H9 (cell line): Measurements from ENCODE around the gene APOA4. TPM values are rescaled to one million over a fixed set of nuclear protein-coding genes. Genes with fewer than 3 reads are reported as not detected.

Experiments
- DNase-seq: peaks from one replicate; pipeline ENCODE4 v3.0.0-alpha.2; 2017
- H2AFZ ChIP-seq: one replicate; pipeline ENCODE4 v1.6.1; 2013; ENCODE audit warnings: mild to moderate bottlenecking, low read length, control low read depth, moderate library complexity
- H2AK5ac ChIP-seq: 2 replicates; pipeline ENCODE4 v1.6.1; 2013; ENCODE audit warnings: low read length, control low read depth, mixed read lengths; ENCODE audit not compliant: insufficient read length
- H2BK120ac ChIP-seq: one replicate; pipeline ENCODE4 v1.6.1; 2013; ENCODE audit warnings: low read depth, mild to moderate bottlenecking, low read length, control low read depth, inconsistent platforms; ENCODE audit not compliant: poor library complexity, severe bottlenecking
- H2BK12ac ChIP-seq: 2 replicates; pipeline ENCODE4 v1.6.1; 2013; ENCODE audit warnings: low read length, control low read depth, mixed read lengths, low read depth; ENCODE audit not compliant: insufficient read length
- H2BK15ac ChIP-seq: 2 replicates; pipeline ENCODE4 v1.6.1; 2013; ENCODE audit warnings: low read depth, low read length, control low read depth
- H2BK20ac ChIP-seq: one replicate; pipeline ENCODE4 v1.6.1; 2013; ENCODE audit warnings: low read depth, mild to moderate bottlenecking, low read length, control low read depth, inconsistent platforms; ENCODE audit not compliant: poor library complexity, severe bottlenecking
- H2BK5ac ChIP-seq: 2 replicates; pipeline ENCODE4 v1.6.1; 2013; ENCODE audit warnings: low read length, control low read depth, mixed read lengths; ENCODE audit not compliant: insufficient read length
- H3K14ac ChIP-seq: 2 replicates; pipeline ENCODE4 v1.6.1; 2013; ENCODE audit warnings: low read length, control low read depth; ENCODE audit not compliant: insufficient read depth
- H3K18ac ChIP-seq: 2 replicates; pipeline ENCODE4 v1.6.1; 2013; ENCODE audit warnings: low read depth, mild to moderate bottlenecking, mixed read lengths, low read length, control low read depth; ENCODE audit not compliant: insufficient read length
- H3K23ac ChIP-seq: 2 replicates; pipeline ENCODE4 v1.6.1; 2013; ENCODE audit warnings: low read length, control low read depth, mixed read lengths, low read depth; ENCODE audit not compliant: insufficient read length
- H3K23me2 ChIP-seq: 2 replicates; pipeline ENCODE4 v1.6.1; 2013; ENCODE audit warnings: low read depth, mild to moderate bottlenecking, mixed read lengths, low read length, control low read depth; ENCODE audit not compliant: insufficient read length, poor library complexity, severe bottlenecking
- H3K27ac ChIP-seq: 2 replicates; pipeline ENCODE4 v1.5.1; 2013; ENCODE audit warnings: low read length, control low read depth, mixed read lengths, low read depth; ENCODE audit not compliant: insufficient read length
- H3K27me3 ChIP-seq: 2 replicates; pipeline ENCODE4 v1.6.1; 2013; ENCODE audit warnings: low read length, control low read depth, inconsistent platforms; ENCODE audit not compliant: insufficient read depth
- H3K4ac ChIP-seq: 2 replicates; pipeline ENCODE4 v1.6.1; 2013; ENCODE audit warnings: low read depth, mild to moderate bottlenecking, control low read depth, inconsistent platforms, low read length, moderate library complexity
- H3K4me1 ChIP-seq: 2 replicates; pipeline ENCODE4 v1.6.1; 2013; ENCODE audit warnings: low read length, control low read depth, inconsistent platforms; ENCODE audit not compliant: insufficient read depth
- H3K4me2 ChIP-seq: 2 replicates; pipeline ENCODE4 v1.6.1; 2013; ENCODE audit warnings: low read length, control low read depth, mixed read lengths; ENCODE audit not compliant: insufficient read length, insufficient read depth
- H3K56ac ChIP-seq: 2 replicates; pipeline ENCODE4 v1.6.1; 2013; ENCODE audit warnings: low read depth, mild to moderate bottlenecking, mixed read lengths, low read length, control low read depth; ENCODE audit not compliant: insufficient read length
- H3K79me1 ChIP-seq: 2 replicates; pipeline ENCODE4 v1.6.1; 2013; ENCODE audit warnings: low read depth, mild to moderate bottlenecking, moderate library complexity, low read length, control low read depth, inconsistent platforms; ENCODE audit not compliant: insufficient read depth, poor library complexity, severe bottlenecking
- H3K79me2 ChIP-seq: 2 replicates; pipeline ENCODE4 v1.6.1; 2013; ENCODE audit warnings: low read length, control low read depth, inconsistent platforms; ENCODE audit not compliant: insufficient read depth
- H3K9ac ChIP-seq: 2 replicates; pipeline ENCODE4 v1.6.1; 2013; ENCODE audit warnings: low read length, control low read depth, mixed read lengths; ENCODE audit not compliant: insufficient read length; ENCODE audit errors: extremely low read depth
- H3K9me3 ChIP-seq: one replicate; pipeline ENCODE4 v1.6.1; 2013; ENCODE audit warnings: low read depth, low read length, inconsistent platforms; ENCODE audit not compliant: control insufficient read depth
- H3T11ph ChIP-seq: one replicate; pipeline ENCODE4 v1.6.1; 2013; ENCODE audit warnings: mild to moderate bottlenecking, low read length, control low read depth, inconsistent platforms
- H4K20me1 ChIP-seq: one replicate; pipeline ENCODE4 v1.6.1; 2013; ENCODE audit not compliant: control insufficient read depth, insufficient read length, insufficient read depth
- H4K5ac ChIP-seq: 2 replicates; pipeline ENCODE4 v1.6.1; 2013; ENCODE audit warnings: low read depth, mild to moderate bottlenecking, mixed read lengths, low read length, control low read depth; ENCODE audit not compliant: insufficient read length
- H4K8ac ChIP-seq: replicated peaks from 2 replicates; pipeline ENCODE4 v1.6.1; 2013; ENCODE audit warnings: low read length, control low read depth, mixed read lengths, low read depth; ENCODE audit not compliant: insufficient read length
- H4K91ac ChIP-seq: 2 replicates; pipeline ENCODE4 v1.6.1; 2013; ENCODE audit warnings: low read depth, mild to moderate bottlenecking, moderate library complexity, mixed read lengths, low read length, control low read depth; ENCODE audit not compliant: insufficient read length
- H3K27ac Mint-ChIP-seq, 3 experiments: 2 replicates in 2 of 3; 3 replicates in 1 of 3; pipeline ENCODE4 v1.8.0; 2020 to 2021; ENCODE audit warnings: mixed read lengths in 3 of 3, mild to moderate bottlenecking in 1 of 3, moderate library complexity in 1 of 3
- H3K27me3 Mint-ChIP-seq: 2 replicates; pipeline ENCODE4 v1.8.0; 2021; ENCODE audit warnings: low read depth, mild to moderate bottlenecking, moderate library complexity, mixed read lengths
- H3K36me3 Mint-ChIP-seq, 3 experiments: 2 replicates in 2 of 3; 3 replicates in 1 of 3; pipeline ENCODE4 v1.8.0; 2020 to 2021; ENCODE audit warnings: low read depth in 3 of 3, mixed read lengths in 3 of 3; ENCODE audit not compliant: insufficient read depth in 1 of 3
- H3K4me1 Mint-ChIP-seq, 2 experiments: 2 replicates each; pipeline ENCODE4 v1.8.0; 2020; ENCODE audit warnings: mixed read lengths in 2 of 2
- H3K4me3 Mint-ChIP-seq, 2 experiments: 2 replicates in 1 of 2; 3 replicates in 1 of 2; pipeline ENCODE4 v1.8.0; 2020 to 2021; ENCODE audit warnings: mild to moderate bottlenecking in 2 of 2, mixed read lengths in 2 of 2, moderate library complexity in 1 of 2
- H3K9me3 Mint-ChIP-seq, 2 experiments: 2 replicates in 1 of 2; 3 replicates in 1 of 2; pipeline ENCODE4 v1.8.0; 2020; ENCODE audit warnings: mild to moderate bottlenecking in 2 of 2, mixed read lengths in 2 of 2, moderate library complexity in 1 of 2
- WGBS: extraction: QIAGEN DNeasy Blood & Tissue Kit; methylation state at CpG from one replicate; pipeline ENCODE4 v1.1.7; 2013; ENCODE audit warnings: missing lambda C conversion rate, low lambda C conversion rate, mixed read lengths; ENCODE audit not compliant: insufficient read length; ENCODE audit errors: extremely low coverage; 5-methylcytosine and 5-hydroxymethylcytosine counted together
- total RNA-seq: library from RNA; stranded (reverse); gene quantifications from 2 replicates; pipeline ENCODE4 v1.2.1, GENCODE V29; 2021
- TF ChIP-seq, protein P1 (sequence below): fragments of 200-600 bp; sonication (generic); conservative IDR thresholded peaks from 3 replicates; pipeline ENCODE4 v1.8.0; 2021; ENCODE audit warnings: antibody characterized with exemption, mild to moderate bottlenecking

The APOA4 gene
- total RNA-seq, 1 experiment from 2014 or later: not detected

DNA sequence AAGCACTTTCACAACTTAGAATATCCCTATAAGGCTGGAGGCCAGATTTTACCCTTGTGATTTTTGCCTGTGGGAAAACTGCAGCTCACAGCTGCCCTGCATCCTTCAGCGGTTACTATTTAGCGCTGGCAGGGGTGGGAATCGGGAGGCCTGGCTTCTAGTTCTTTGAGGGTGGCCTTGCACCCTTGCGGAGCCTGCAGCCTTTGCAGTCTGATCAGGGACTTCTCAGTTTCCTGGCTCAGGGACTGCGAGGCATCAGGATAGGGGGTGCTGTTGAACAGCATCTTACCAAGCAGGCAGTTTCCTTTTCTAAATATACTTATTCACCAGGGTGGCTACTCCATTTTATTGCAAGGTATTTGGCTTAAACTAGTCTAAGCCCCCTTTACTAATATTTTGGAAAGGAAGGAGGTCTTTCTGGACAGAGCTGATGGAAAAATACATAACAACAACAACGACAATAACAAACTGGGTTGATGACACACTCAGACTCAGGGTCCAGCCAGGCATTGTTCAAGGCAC, 17.2 kb upstream of the APOA4 start:
- peak; percentile 50 for DNase-seq
- no peak overlapping the region for H3K27ac ChIP-seq
- no CpG with 5 or more reads among the region's 6 CpGs for WGBS

More for the DNA sequence above, 17.2 kb upstream of the APOA4 start:
- TF ChIP-seq, protein P1, sequence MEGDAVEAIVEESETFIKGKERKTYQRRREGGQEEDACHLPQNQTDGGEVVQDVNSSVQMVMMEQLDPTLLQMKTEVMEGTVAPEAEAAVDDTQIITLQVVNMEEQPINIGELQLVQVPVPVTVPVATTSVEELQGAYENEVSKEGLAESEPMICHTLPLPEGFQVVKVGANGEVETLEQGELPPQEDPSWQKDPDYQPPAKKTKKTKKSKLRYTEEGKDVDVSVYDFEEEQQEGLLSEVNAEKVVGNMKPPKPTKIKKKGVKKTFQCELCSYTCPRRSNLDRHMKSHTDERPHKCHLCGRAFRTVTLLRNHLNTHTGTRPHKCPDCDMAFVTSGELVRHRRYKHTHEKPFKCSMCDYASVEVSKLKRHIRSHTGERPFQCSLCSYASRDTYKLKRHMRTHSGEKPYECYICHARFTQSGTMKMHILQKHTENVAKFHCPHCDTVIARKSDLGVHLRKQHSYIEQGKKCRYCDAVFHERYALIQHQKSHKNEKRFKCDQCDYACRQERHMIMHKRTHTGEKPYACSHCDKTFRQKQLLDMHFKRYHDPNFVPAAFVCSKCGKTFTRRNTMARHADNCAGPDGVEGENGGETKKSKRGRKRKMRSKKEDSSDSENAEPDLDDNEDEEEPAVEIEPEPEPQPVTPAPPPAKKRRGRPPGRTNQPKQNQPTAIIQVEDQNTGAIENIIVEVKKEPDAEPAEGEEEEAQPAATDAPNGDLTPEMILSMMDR: peak; percentile 45; the same call in 2 of the 3 replicates
- peaks cover 5% of the 10 kb centered on the region for H3K23me2 ChIP-seq
- no peak overlapping the region for H3K9ac ChIP-seq
- H3K14ac ChIP-seq: no peak overlapping the region
- no peaks in the 10 kb centered on the region for H4K20me1 ChIP-seq
- no peaks in the 10 kb centered on the region for H3K9me3 Mint-ChIP-seq
- H3T11ph ChIP-seq: no peak overlapping the region
- no peak overlapping the region for H3K23ac ChIP-seq
- H3K4me1 Mint-ChIP-seq: peaks cover 34 to 37% of the 10 kb centered on the region in 2 experiments
- H2AK5ac ChIP-seq: no peak overlapping the region
- no peaks in the 10 kb centered on the region for H3K4me1 ChIP-seq
- H3K36me3 Mint-ChIP-seq: peaks cover 3 to 21% (median 17%) of the 10 kb centered on the region in 3 experiments; a peak in 6 of 7 replicates
- H3K27me3 ChIP-seq: no peaks in the 10 kb centered on the region
- no peak overlapping the region for H3K56ac ChIP-seq
- H4K8ac ChIP-seq: no peak overlapping the region
- no peaks in the 10 kb centered on the region for H3K9me3 ChIP-seq
- H2BK12ac ChIP-seq: no peak overlapping the region
- no peak overlapping the region for H2BK5ac ChIP-seq
- peaks cover under 1% of the 10 kb centered on the region for H3K27me3 Mint-ChIP-seq
- H4K5ac ChIP-seq: no peak overlapping the region
- H3K4me2 ChIP-seq: no peak overlapping the region
- no peak overlapping the region for H3K18ac ChIP-seq
- H3K27ac Mint-ChIP-seq: 0 out of 7 replicates have a peak overlapping the region, but pooled peaks of 1 of the 3 experiments have one; percentile 34
- H2AFZ ChIP-seq: no peak overlapping the region
- H3K4ac ChIP-seq: no peak overlapping the region
- H3K79me1 ChIP-seq: no peaks in the 10 kb centered on the region
- no peak overlapping the region for H2BK20ac ChIP-seq
- H2BK120ac ChIP-seq: no peak overlapping the region
- no peak overlapping the region for H3K4me3 Mint-ChIP-seq
- no peaks in the 10 kb centered on the region for H3K79me2 ChIP-seq
- no peak overlapping the region for H2BK15ac ChIP-seq
- no peak overlapping the region for H4K91ac ChIP-seq
